ENCODE data around the gene PRLHR. TPM values are rescaled to one million over a fixed set of nuclear protein-coding genes. Genes with fewer than 3 reads are reported as not detected.

PRLHR gene
- total RNA-seq, 4 donors from 2014 or later = not detected

GRCh38 chr10:118557946-118558345 is 37.5 kb downstream of the PRLHR start:
- TF ChIP-seq, protein P1, sequence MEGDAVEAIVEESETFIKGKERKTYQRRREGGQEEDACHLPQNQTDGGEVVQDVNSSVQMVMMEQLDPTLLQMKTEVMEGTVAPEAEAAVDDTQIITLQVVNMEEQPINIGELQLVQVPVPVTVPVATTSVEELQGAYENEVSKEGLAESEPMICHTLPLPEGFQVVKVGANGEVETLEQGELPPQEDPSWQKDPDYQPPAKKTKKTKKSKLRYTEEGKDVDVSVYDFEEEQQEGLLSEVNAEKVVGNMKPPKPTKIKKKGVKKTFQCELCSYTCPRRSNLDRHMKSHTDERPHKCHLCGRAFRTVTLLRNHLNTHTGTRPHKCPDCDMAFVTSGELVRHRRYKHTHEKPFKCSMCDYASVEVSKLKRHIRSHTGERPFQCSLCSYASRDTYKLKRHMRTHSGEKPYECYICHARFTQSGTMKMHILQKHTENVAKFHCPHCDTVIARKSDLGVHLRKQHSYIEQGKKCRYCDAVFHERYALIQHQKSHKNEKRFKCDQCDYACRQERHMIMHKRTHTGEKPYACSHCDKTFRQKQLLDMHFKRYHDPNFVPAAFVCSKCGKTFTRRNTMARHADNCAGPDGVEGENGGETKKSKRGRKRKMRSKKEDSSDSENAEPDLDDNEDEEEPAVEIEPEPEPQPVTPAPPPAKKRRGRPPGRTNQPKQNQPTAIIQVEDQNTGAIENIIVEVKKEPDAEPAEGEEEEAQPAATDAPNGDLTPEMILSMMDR (IDR thresholded peaks at IDR 0.05; ENCODE audit: low read depth) = no peak

DNA sequence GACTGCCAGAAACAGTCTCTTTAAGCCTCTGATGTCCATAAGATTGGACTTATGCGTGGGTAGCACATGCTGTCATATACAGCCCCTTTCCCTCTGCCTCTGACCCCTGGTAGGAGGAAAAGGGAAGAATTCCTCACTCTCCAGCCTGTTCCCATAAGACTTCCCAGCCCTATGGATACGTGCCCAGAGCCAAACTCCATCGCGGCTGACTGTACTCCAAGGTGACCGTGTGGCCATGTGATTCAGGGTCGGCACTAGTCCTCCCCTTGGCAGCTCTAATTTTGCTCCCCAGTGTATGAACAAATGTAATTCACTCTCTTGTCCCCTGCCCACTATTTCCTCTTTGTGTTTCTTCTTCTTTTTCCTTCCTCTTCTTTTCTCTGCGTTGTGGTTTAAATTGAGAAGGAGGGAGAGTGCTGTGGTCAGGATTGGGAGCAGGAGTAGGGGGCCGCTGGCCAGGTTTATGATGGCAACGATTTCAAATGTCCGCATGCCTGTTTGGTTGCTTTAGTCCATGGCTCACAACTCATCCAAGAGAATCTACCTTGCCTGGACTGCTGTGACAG is 43.8 kb downstream of the PRLHR start:
- TF ChIP-seq, protein P1 (IDR thresholded peaks at IDR 0.05; ENCODE audit: low read depth) = no peak

DNA sequence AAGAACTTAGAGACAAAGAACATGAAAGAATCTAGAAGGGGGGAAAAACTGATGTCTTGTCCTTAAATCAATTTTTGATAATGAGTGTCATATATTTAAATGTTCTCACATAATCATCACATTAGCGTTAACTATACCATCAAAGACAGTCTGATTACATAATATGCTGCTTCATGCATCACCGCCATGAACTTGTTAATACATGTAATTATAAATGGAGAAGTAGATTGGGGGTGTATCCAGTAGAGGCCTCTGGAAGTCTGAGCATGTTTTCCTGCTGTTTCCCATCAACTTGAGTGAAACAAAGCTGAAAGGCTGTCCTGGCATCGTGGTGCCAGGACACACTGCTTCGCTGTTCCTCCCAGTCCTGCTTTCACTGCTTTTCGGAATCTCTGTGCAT is 48.2 kb downstream of the PRLHR start:
- TF ChIP-seq, protein P1 (IDR thresholded peaks at IDR 0.05; ENCODE audit: low read depth) = no peak

GRCh38 chr10:118546479-118546878 is 49.0 kb downstream of the PRLHR start:
- TF ChIP-seq, protein P1 (IDR thresholded peaks at IDR 0.05; ENCODE audit: low read depth) = no peak

DNA sequence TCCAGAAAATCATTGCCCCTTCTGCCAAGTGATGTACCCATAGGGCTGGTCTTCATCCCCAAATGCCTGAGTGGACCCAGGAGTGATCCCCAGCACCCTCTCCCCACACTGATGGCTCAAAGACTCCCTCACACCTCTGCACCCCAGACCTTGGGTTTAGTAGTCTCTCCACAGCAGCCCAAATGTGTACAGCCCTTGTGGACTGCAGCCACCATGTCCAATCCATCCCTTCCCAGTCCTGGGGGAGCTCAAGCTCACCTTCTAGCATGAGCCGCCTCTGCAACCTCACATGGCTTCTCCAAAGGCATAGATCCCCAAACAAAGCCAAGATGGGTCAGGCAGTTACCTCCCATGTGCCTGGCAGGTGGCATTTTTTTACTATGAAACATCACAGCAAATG is 50.1 kb downstream of the PRLHR start:
- TF ChIP-seq, protein P1 (IDR thresholded peaks at IDR 0.05; ENCODE audit: low read depth) = no peak

DNA sequence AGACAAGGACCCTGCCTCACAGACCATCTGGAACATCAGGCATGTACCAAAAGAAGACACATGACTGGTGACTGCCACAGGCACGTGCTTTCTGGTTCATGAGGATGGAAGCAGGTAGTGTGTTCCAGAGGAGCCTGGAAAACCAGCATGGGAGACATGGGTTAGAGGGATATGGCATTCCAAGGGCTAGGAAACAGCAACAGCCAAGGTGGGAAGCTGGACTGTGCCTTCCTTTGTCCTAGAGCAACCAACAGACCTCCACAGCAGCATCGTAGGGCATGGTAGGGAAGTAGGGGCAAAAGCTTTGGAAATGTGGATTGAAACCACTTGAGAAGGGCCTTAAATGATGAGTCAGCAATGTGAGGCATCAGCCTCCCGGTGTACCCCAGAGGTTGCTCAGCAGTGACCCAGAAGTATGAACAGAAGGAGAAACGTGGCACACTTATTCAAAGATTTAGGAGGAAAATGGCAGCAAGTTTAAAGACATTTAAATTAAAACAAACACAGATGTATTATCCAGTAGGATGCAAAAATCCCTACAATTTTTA is 51.0 kb downstream of the PRLHR start:
- TF ChIP-seq, protein P1 (IDR thresholded peaks at IDR 0.05; ENCODE audit: low read depth) = no peak

- TF ChIP-seq, protein P1 (IDR thresholded peaks at IDR 0.05; ENCODE audit: low read depth) = no peak
These were observed 51.6 kb downstream of the PRLHR start for GRCh38 chr10:118543714-118544400.

Data from subcutaneous adipose tissue (tissue), 4 donors.